Heart right ventricle (tissue), 16 donors: Measurements from ENCODE around the gene GRID1. TPM values are rescaled to one million over a fixed set of nuclear protein-coding genes. Genes with fewer than 3 reads are reported as not detected.

Experiments
- ATAC-seq, 8 donors: fragments of 200-7000 bp; cut with Tn5 transposase; one replicate each; pipeline ENCODE4 v1.9.1; 2020; ENCODE audit warnings: mild to moderate bottlenecking in 8 of 8, moderate library complexity in 8 of 8, moderate number of reproducible peaks in 1 of 8
- DNase-seq, 2 donors: peaks; one replicate each; pipeline ENCODE4 v3.0.0-alpha.2; 2020
- H3K27ac ChIP-seq, 10 donors: fragments of 200-600 bp; sonication (generic) in 2 of 10; one replicate each; pipeline versions ENCODE4 v1.5.0 to v1.8.0; 2020 to 2022; ENCODE audit warnings: mild to moderate bottlenecking in 3 of 10
- H3K27me3 ChIP-seq, 7 donors: fragments of 200-600 bp; one replicate each; pipeline ENCODE4 v1.8.0; 2021 to 2022; ENCODE audit warnings: mild to moderate bottlenecking in 2 of 7
- H3K36me3 ChIP-seq, 9 donors: fragments of 200-600 bp; sonication (generic) in 1 of 9; one replicate each; pipeline versions ENCODE4 v1.5.0 to v1.8.0; 2020 to 2022; ENCODE audit warnings: mild to moderate bottlenecking in 2 of 9
- H3K4me1 ChIP-seq, 9 donors: fragments of 200-600 bp; sonication (generic) in 1 of 9; one replicate each; pipeline versions ENCODE4 v1.5.0 to v1.8.0; 2020 to 2022; ENCODE audit warnings: mild to moderate bottlenecking in 4 of 9
- H3K4me3 ChIP-seq, 10 donors: fragments of 200-600 bp; sonication (generic) in 2 of 10; one replicate each; pipeline versions ENCODE4 v1.5.0 to v1.8.0; 2020 to 2022; ENCODE audit warnings: mild to moderate bottlenecking in 7 of 10, moderate library complexity in 2 of 10
- H3K9me3 ChIP-seq, 11 donors: fragments of 200-600 bp in 10 of 11; sonication (generic) in 2 of 11; one replicate each; pipeline versions ENCODE4 v1.5.0 to v1.8.0; 2013 to 2022; ENCODE audit warnings: mild to moderate bottlenecking in 2 of 11, control low read depth in 1 of 11, moderate library complexity in 1 of 11
- CTCF ChIP-seq, 9 donors: fragments of 200-600 bp; sonication (generic) in 2 of 9; IDR thresholded peaks; one replicate each; pipeline versions ENCODE4 v1.5.0 to v1.8.0; 2021 to 2022; ENCODE audit warnings: antibody characterized with exemption in 9 of 9, mild to moderate bottlenecking in 5 of 9, moderate library complexity in 1 of 9
- WGBS, 2 donors: extraction: QIAGEN DNeasy Blood & Tissue Kit; methylation state at CpG; one replicate each; pipeline ENCODE4 v1.1.7; 2013; ENCODE audit warnings: inconsistent platforms in 1 of 2; 5-methylcytosine and 5-hydroxymethylcytosine counted together
- intact Hi-C, 10 donors: fragments of 100-400 bp; cut with DNase I; formaldehyde crosslinking; loops; one replicate each; pipeline versions ENCODE4 v1.11.1 to v1.14.2; 2022
- polyA plus RNA-seq, 2 donors: library from polyadenylated mRNA; stranded (reverse); fragments of 200-250 nt; gene quantifications; one replicate each; pipeline ENCODE4 v1.2.3, GENCODE V29; 2013
- total RNA-seq, 10 donors: library from RNA; stranded (reverse); fragmentation: NEBNext Ultra II Directional in 3 of 10; extraction: Animal tissue kit (Norgen Biotek cat#: 25700) in 3 of 10; gene quantifications; one replicate each; pipeline versions ENCODE4 v1.2.1 to v1.2.4, GENCODE V29; 2021 to 2023
- donor health status: Arrhythmogenic right ventricular cardiomyopathy.
- donor health status: ischemic (EF 13 %, LVEDD 7.1; RV severe dilation, severe dysfunction).
- donor health status: healthy with polysubstance abuse.
- donor health status: DM: no; HTN: yes; CAD: no.
- donor health status: DM: no; HTN: no; CAD: no.
- donor health status: ischemic (EF 25% LVEDD 6.9; RV normal size, moderate dysfunction).
- donor health status: ischemic (EF 25% LVEDD 5.7; RV mildly dilated, moderate dysfunction).
- donor health status: healthy.
- donor health status: DM: yes; HTN: yes; CAD: no.
- donor health status: Ischemic cardiomyopathy.
- donor health status: ischemic (EF 35%, LVEDD 5.7; RV mildly dilated, moderate dysfunction).
- donor health status: nonischemic (EF 11% LVEDD 7.7; RV severe dilation, severe dysfunction).
- donor health status: DM: yes; HTN: yes; CAD: no.
- donor health status: PGD.
- donor health status: ischemic (EF 29% LVEDD 5.4; RV normal size, mild dysfunction).
- donor health status: nonischemic (EF 23%, LVEDD 6.1; RV moderate dilation, normal function).

The GRID1 gene
- total and polyA plus RNA-seq, 12 donors, result 0.44 to 3.4 (median 1.5) TPM

GRCh38 chr10:86048571-86048970, 318.0 kb downstream of the GRID1 start:
- no peak for DNase-seq
- no peak for TF ChIP-seq CTCF (IDR thresholded peaks at IDR 0.05)
- no peak for ATAC-seq
- intact Hi-C loops, result no loop called here
- Histone ChIP-seq H3K36me3 (no peaks in the 10 kb centered on the region), H3K9me3 (peaks cover 0 to 10% (median 0%) of the 10 kb centered on the region in 11 donors), H3K27ac (no peak overlapping the region), H3K27me3 (no peaks in the 10 kb centered on the region), H3K4me1 (peaks cover 0 to 10% (median 0%) of the 10 kb centered on the region in 9 donors), H3K4me3 (no peak overlapping the region)

- H3K27me3 ChIP-seq, result no peaks in the 10 kb centered on the region
- WGBS, 2 donors, result 84 to 86% methylated on average over 7 of the region's 7 CpGs
- TF ChIP-seq CTCF (IDR thresholded peaks at IDR 0.05), result no peak
- no peak overlapping the region for H3K4me3 ChIP-seq
- peaks cover 0 to 10% (median 0%) of the 10 kb centered on the region in 9 donors for H3K4me1 ChIP-seq
- intact Hi-C loops, result no loop called here
- H3K9me3 ChIP-seq, result peaks cover 0 to 10% (median 0%) of the 10 kb centered on the region in 11 donors
- H3K27ac ChIP-seq, result no peak overlapping the region
- H3K36me3 ChIP-seq, result no peaks in the 10 kb centered on the region
- ATAC-seq, result no peak
- DNase-seq, result no peak
Observed at GRCh38 chr10:86047588-86047987, 319.0 kb downstream of the GRID1 start.

GRCh38 chr10:86046845-86047460, 319.6 kb downstream of the GRID1 start:
- Histone ChIP-seq H3K27ac (no peak overlapping the region), H3K4me3 (no peak overlapping the region), H3K4me1 (peaks cover 0 to 10% (median 0%) of the 10 kb centered on the region in 9 donors), H3K27me3 (no peaks in the 10 kb centered on the region), H3K36me3 (no peaks in the 10 kb centered on the region), H3K9me3 (peaks cover 0 to 10% (median 0%) of the 10 kb centered on the region in 11 donors)
- no peak for TF ChIP-seq CTCF (IDR thresholded peaks at IDR 0.05)
- ATAC-seq (no peak), DNase-seq (no peak)
- intact Hi-C loops, result no loop called here
- 80% methylated on average over 2 of the region's 2 CpGs for WGBS, 2 donors

GRCh38 chr10:86045896-86046295, 320.7 kb downstream of the GRID1 start:
- no peaks in the 10 kb centered on the region for H3K27me3 ChIP-seq
- WGBS, 2 donors, result 84 to 86% methylated on average over 5 of the region's 5 CpGs
- DNase-seq, result no peak
- no peak for TF ChIP-seq CTCF (IDR thresholded peaks at IDR 0.05)
- H3K36me3 ChIP-seq, result no peaks in the 10 kb centered on the region
- no peak overlapping the region for H3K4me3 ChIP-seq
- no peak overlapping the region for H3K27ac ChIP-seq
- peaks cover 0 to 5% (median 0%) of the 10 kb centered on the region in 11 donors for H3K9me3 ChIP-seq
- peaks cover 0 to 10% (median 0%) of the 10 kb centered on the region in 9 donors for H3K4me1 ChIP-seq
- ATAC-seq, result no peak
- intact Hi-C loops, result no loop called here
